Stimulated activated naive CD8-positive, alpha-beta T cell treated with anti-CD3 and anti-CD28 coated beads, Interleukin-15, Interleukin-2, amounts not matched to agents 100 U/mL and 50 U/mL, for 24 hours (primary cell): ENCODE data around the gene PFDN4.

ENCODE experiments used
- ATAC-seq: fragments of 150-1000 bp; cut with Tn5 transposase; one replicate; pipeline ENCODE4 v1.10.0; 2021
- DNase-seq: peaks from one replicate; pipeline ENCODE4 v3.0.0; 2021

Gene PFDN4

GRCh38 chr20:54268941-54269340 is 61.1 kb downstream of the PFDN4 start:
- DNase-seq (no peak), ATAC-seq (no peak)
